GM12872 (cell line): ENCODE results near the gene CDRT4.

Experiments used
- TF ChIP-seq, protein P1 (sequence below): IDR thresholded peaks from 3 replicates; pipeline ENCODE4 v1.5.1; 2011; ENCODE audit warnings: low read depth, mild to moderate bottlenecking, low read length, moderate library complexity; ENCODE audit not compliant: insufficient read depth

CDRT4 gene

DNA sequence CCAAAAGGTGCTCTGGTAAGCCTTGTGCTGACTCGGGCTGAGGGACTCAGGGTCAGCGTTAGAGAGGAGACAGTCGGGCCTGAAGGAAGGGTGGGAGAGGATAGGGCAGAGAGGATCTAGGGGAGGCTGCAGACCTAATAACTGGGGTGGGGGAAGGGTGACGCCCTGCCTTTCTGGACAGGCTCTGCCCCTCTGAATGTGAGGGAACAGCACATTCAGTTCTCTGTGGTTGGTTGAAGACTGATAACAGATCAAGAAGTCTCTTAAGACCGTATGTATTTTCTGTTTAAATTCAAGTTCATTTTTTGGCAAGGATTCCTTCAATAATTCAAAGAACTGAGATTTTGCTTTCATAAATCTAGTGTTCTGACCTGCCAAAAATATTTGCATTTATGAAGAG lies 69.8 kb downstream of the CDRT4 start:
- TF ChIP-seq, protein P1, sequence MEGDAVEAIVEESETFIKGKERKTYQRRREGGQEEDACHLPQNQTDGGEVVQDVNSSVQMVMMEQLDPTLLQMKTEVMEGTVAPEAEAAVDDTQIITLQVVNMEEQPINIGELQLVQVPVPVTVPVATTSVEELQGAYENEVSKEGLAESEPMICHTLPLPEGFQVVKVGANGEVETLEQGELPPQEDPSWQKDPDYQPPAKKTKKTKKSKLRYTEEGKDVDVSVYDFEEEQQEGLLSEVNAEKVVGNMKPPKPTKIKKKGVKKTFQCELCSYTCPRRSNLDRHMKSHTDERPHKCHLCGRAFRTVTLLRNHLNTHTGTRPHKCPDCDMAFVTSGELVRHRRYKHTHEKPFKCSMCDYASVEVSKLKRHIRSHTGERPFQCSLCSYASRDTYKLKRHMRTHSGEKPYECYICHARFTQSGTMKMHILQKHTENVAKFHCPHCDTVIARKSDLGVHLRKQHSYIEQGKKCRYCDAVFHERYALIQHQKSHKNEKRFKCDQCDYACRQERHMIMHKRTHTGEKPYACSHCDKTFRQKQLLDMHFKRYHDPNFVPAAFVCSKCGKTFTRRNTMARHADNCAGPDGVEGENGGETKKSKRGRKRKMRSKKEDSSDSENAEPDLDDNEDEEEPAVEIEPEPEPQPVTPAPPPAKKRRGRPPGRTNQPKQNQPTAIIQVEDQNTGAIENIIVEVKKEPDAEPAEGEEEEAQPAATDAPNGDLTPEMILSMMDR, result no peak

DNA sequence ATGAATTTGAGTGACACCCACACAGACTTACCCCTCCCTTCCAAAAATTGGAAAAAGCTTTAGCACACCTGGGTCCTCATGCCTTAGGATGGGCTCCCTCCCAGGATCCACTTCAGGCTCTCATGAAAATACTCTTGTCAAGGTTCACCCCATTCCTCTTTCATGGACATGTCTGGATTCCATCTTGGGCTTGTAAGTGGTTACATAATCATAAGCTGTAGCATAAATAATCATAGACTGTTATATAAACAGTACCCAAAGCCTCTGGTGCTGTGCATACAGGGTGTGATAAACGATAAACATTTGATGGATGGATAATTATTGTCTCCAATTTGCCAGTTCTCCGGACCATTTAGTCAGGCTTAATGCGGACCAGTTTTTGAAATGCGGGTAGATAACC lies 72.3 kb downstream of the CDRT4 start:
- TF ChIP-seq, protein P1, result no peak

DNA sequence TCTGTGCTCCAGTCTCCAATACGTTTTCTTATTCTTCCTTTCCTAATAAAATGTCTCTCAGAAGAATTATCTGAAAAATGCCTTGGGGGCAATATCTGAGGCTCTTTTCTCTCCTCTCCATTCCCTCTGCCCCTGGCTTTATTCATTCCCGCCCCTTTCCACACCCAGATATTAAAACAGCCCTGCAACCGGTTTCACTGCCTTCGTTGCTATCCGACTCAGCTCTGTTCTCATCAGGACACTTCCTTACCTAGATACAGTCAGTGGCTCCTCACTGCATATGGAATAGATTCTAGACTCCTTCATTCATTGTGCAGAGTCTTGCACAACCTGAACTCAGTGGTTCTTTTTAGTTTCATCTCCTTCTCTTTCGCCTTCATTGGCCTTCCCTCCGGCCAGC lies 74.0 kb downstream of the CDRT4 start:
- TF ChIP-seq, protein P1, result no peak

DNA sequence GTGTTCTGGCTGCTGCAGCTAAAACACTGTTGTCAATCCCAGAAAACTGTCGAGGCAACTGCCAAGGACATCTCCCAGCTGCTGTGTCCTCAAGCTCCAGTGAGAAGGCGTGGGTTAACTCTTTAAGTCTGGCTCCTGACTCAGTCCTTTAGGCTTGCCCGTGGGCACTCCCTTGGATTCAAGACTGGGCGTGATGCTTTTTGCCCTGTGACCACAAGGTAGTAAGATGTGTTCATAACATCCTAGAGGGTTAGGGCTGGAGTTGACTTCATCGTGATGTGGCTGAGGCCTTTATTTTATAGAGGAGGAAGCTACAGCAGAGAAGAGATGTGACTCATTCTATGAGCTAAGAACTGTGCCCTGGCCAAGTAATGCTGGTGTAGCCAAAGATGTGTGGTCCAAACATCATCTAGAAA lies 75.1 kb downstream of the CDRT4 start:
- TF ChIP-seq, protein P1, result no peak

DNA sequence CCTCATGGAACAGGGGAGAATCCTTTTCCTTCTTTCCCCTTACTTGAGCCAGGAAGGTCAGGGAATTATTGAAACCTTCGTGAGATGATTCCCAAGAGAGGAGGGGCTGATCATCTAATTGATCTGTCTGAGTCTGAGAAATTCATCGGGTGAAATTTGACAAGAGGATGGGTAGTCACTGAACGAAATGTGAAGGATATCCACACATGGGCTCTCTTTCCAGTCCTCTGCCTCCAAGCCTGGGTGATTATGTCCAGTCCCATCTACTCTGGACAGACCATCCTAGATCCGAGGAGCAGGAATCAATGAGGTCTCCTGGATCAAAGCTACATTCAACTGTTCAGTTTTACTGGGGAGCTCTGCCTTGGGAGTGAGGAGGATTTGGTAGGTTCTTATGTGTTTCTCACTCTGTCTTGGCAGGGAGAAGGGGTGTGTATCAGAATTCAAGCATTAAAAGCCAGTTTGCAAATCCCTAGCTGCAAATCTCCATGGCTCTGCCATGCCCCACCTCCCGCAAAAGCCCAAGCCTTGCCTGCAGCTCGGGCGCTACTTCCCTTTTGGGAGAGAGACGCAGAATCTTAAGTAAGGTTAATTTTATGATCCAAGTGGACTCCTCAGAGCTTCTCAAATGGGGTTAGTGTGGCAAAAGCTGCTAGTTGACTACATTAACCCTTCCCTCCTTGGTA lies 78.9 kb downstream of the CDRT4 start:
- TF ChIP-seq, protein P1, result no peak

DNA sequence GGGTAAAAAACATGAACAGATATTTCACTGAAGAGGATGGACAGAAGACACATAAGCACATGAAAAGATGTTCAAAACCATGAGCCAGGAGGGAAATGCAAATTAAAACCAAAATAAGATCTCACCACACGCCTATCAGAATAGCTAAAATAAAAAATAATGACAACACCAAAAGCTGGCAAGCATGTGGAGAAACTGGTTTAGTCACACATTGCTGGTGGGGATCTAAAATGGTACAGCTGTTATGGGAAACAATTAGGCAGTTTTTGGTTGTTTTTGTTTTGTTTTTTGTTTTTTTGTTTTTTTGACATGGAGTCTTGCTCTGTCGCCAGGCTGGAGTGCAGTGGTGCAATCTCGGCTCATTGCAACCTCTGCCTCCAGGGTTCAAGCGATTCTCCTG lies 81.3 kb downstream of the CDRT4 start:
- TF ChIP-seq, protein P1, result no peak
